H1 (cell line): Measurements from ENCODE around the gene YARS1. TPM values are rescaled to one million over a fixed set of nuclear protein-coding genes. Genes with fewer than 3 reads are reported as not detected.

Source experiments
- CREB1 ChIP-seq: IDR thresholded peaks from 2 replicates; pipeline ENCODE4 v1.6.1; 2012; ENCODE audit warnings: inconsistent platforms
- CTBP2 ChIP-seq: IDR thresholded peaks from 2 replicates; pipeline ENCODE4 v1.7.0; 2011; ENCODE audit warnings: borderline replicate concordance, mild to moderate bottlenecking, moderate library complexity, mixed read lengths, low read length; ENCODE audit not compliant: insufficient read depth, insufficient read length
- EGR1 ChIP-seq: IDR thresholded peaks from 2 replicates; pipeline ENCODE4 v1.6.1; 2011; ENCODE audit warnings: low read depth, low read length, borderline replicate concordance
- JUN ChIP-seq: IDR thresholded peaks from 2 replicates; pipeline ENCODE4 v1.6.1; 2011; ENCODE audit warnings: low read depth, mild to moderate bottlenecking, improper control_type of control experiment, low read length
- KDM5A ChIP-seq: fragments of 200-600 bp; IDR thresholded peaks from 2 replicates; pipeline ENCODE4 v1.7.1; 2012; ENCODE audit warnings: mild to moderate bottlenecking, low read length, inconsistent platforms, mixed read lengths
- RFX5 ChIP-seq: IDR thresholded peaks from 2 replicates; pipeline ENCODE4 v1.6.1; 2011; ENCODE audit warnings: low read depth, low read length, improper control_type of control experiment, borderline replicate concordance
- RXRA ChIP-seq: IDR thresholded peaks from 2 replicates; pipeline ENCODE4 v1.6.1; 2011; ENCODE audit warnings: low read depth, mild to moderate bottlenecking, low read length, moderate library complexity; ENCODE audit not compliant: insufficient read depth
- SAP30 ChIP-seq: fragments of 300-600 bp; sonication (generic); IDR thresholded peaks from 2 replicates; pipeline ENCODE4 v1.7.1; 2012; ENCODE audit warnings: low read length, moderate library complexity, mild to moderate bottlenecking, inconsistent platforms; ENCODE audit not compliant: insufficient read depth, insufficient replicate concordance
- SIX5 ChIP-seq: IDR thresholded peaks from 2 replicates; pipeline ENCODE4 v1.6.1; 2011; ENCODE audit warnings: mild to moderate bottlenecking, low read depth, low read length
- SRF ChIP-seq: IDR thresholded peaks from 2 replicates; pipeline ENCODE4 v1.6.1; 2011; ENCODE audit warnings: mild to moderate bottlenecking, low read depth, low read length, moderate library complexity
- TAF1 ChIP-seq: IDR thresholded peaks from 2 replicates; pipeline ENCODE4 v1.6.1; 2011; ENCODE audit warnings: mild to moderate bottlenecking, low read depth, low read length
- YY1 ChIP-seq: IDR thresholded peaks from 2 replicates; pipeline ENCODE4 v1.6.1; 2011; ENCODE audit warnings: low read depth, mild to moderate bottlenecking, low read length
- polyA plus RNA-seq, 7 experiments: library from polyadenylated mRNA; depleted of rRNA in 3 of 7; stranded (reverse) in 5 of 7; unstranded in 2 of 7; fragments of >200 nt in 5 of 7; fragments of 200-250 nt in 2 of 7; gene quantifications; 1 replicate in 5 of 7; 2 replicates in 1 of 7; 4 replicates in 1 of 7; pipeline versions ENCODE4 v1.2.1 to v1.2.3, GENCODE V29; 2011 to 2013; ENCODE audit warnings: missing spikeins in 2 of 7, mixed read lengths in 2 of 7
- total RNA-seq: library from RNA; stranded (reverse); fragmentation: NEBNext Ultra II Directional; extraction: Animal tissue kit (Norgen Biotek cat#: 25700); gene quantifications from 2 replicates; pipeline ENCODE4 v1.2.1, GENCODE V29; 2021
- TF ChIP-seq, protein P1 (sequence below): IDR thresholded peaks from 2 replicates; pipeline ENCODE4 v1.6.1; 2012; ENCODE audit warnings: low read length, inconsistent platforms
- TF ChIP-seq, protein P2 (sequence below): IDR thresholded peaks from 2 replicates; pipeline ENCODE4 v1.6.1; 2011; ENCODE audit warnings: low read depth, mild to moderate bottlenecking, low read length; ENCODE audit not compliant: insufficient read depth

YARS1 gene
- total and polyA plus RNA-seq, 2 of the 8 experiments (the other 6 are each of a cell fraction or from before 2014, with no cell fraction given): 47.1 to 226 TPM

GRCh38 chr1:32817815-32818786 is 943 bp upstream of the YARS1 start (continued):
- no peak for TF ChIP-seq SAP30
- TF ChIP-seq CTBP2: no peak
- TF ChIP-seq, protein P1, sequence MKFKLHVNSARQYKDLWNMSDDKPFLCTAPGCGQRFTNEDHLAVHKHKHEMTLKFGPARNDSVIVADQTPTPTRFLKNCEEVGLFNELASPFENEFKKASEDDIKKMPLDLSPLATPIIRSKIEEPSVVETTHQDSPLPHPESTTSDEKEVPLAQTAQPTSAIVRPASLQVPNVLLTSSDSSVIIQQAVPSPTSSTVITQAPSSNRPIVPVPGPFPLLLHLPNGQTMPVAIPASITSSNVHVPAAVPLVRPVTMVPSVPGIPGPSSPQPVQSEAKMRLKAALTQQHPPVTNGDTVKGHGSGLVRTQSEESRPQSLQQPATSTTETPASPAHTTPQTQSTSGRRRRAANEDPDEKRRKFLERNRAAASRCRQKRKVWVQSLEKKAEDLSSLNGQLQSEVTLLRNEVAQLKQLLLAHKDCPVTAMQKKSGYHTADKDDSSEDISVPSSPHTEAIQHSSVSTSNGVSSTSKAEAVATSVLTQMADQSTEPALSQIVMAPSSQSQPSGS: no peak
- no peak for TF ChIP-seq RFX5
- TF ChIP-seq RXRA: no peak
- TF ChIP-seq YY1: no peak
- no peak for TF ChIP-seq EGR1
- no peak for TF ChIP-seq SIX5
- TF ChIP-seq JUN: no peak
- TF ChIP-seq, protein P2, sequence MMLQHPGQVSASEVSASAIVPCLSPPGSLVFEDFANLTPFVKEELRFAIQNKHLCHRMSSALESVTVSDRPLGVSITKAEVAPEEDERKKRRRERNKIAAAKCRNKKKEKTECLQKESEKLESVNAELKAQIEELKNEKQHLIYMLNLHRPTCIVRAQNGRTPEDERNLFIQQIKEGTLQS: no peak
- peak; percentile 68 for TF ChIP-seq TAF1
- TF ChIP-seq CREB1: no peak
- TF ChIP-seq KDM5A: peak; percentile 7; the same call in 1 of the 2 replicates
- no peak for TF ChIP-seq SRF
